ENCODE results near the gene CCDC102A. TPM values are rescaled to one million over a fixed set of nuclear protein-coding genes. Genes with fewer than 3 reads are reported as not detected.

Gene CCDC102A
- total RNA-seq (2021; ENCODE audit: unreplicated experiment) (4.5 TPM), Bru-seq, nascent RNA (percentile 40 among the genes with signal in this experiment), BruChase-seq, experiment 1, labeled RNA remaining after a 6-hour chase (percentile 35 among the genes with signal in this experiment), BruChase-seq, experiment 2, labeled RNA remaining after a 2-hour chase (percentile 41 among the genes with signal in this experiment)
- 4.0 and 5.5 TPM in 2 replicates for polyA plus RNA-seq (2012)
- long read RNA-seq, transcript CCDC102A-201 (9 exons, 2,463 nt) = major isoform, 17 of 32 reads
- long read RNA-seq, partial matches to known transcripts = 11 of 32 reads
- long read RNA-seq, other reads (novel, unspliced or antisense) = 4 of 32 reads

GRCh38 chr16:57536306-57537193 is at the start of gene CCDC102A:
Gene CCDC102A, minus strand, starts transcription at chr16:57536571. Its CDS starts 7,394 bp downstream, at chr16:57529177.
- ATAC-seq (peak; percentile 65), DNase-seq (ENCODE audit: low read depth, low spot score) (no peak)
- peak within 1 kb of the TSS; percentile 62 to 76 for H3K4me3 ChIP-seq (replicated peaks in 1 of 2; ENCODE audit: low read depth in 1 of 2, low read length in 2 of 2)
- 0 out of 2 replicates have a peak, but pooled peaks have one; percentile 26 for TF ChIP-seq MAX (IDR thresholded peaks at IDR 0.05)
- no peak for TF ChIP-seq REST (IDR thresholded peaks at IDR 0.05; ENCODE audit: low read depth)
- TF ChIP-seq ZFX (IDR thresholded peaks at IDR 0.05) = peak; percentile 86
- H3K79me2 ChIP-seq (ENCODE audit: insufficient read depth, low read length) = peaks cover 19% of the 10 kb centered on the region; the same call in 1 of the 2 replicates
- H3K9me2 ChIP-seq (ENCODE audit: insufficient read depth) = no peaks in the 10 kb centered on the region
- peak within 1 kb of the TSS; percentile 92 for H3K27ac ChIP-seq (ENCODE audit: low read depth, low read length)
- H3K9ac ChIP-seq (ENCODE audit: low read length) = peak within 1 kb of the TSS; percentile 79
- no TSS peak for BruUV-seq (replicated peaks)
- H3K27me3 ChIP-seq (ENCODE audit: insufficient read depth, low read length) = no peaks in the 10 kb centered on the region
- H3K4me2 ChIP-seq (ENCODE audit: low read length) = peak within 1 kb of the TSS; percentile 99
- no peak within 1 kb of the TSS for H2AFZ ChIP-seq (ENCODE audit: low read depth, low read length, poor library complexity, severe bottlenecking)
- H3K9me3 ChIP-seq (ENCODE audit: control insufficient read depth in 1 of 2, insufficient read depth in 1 of 2, low read depth in 1 of 2, low read length in 2 of 2) = no peaks in the 10 kb centered on the region
- intact Hi-C loops (cut with micrococcal nuclease) = loop anchor here (5.0 kb wide), 1 partner anchor 49 kb away; the partner anchor contains the start of gene DOK4
- no peaks in the 10 kb centered on the region for H4K20me1 ChIP-seq (ENCODE audit: insufficient read depth)
- peaks cover 17 to 36% of the 10 kb centered on the region in 2 experiments for H3K4me1 ChIP-seq (ENCODE audit: control insufficient read depth in 1 of 2, insufficient read depth in 2 of 2, low read length in 2 of 2)
- peaks cover 0 to 4% of the 10 kb centered on the region in 2 experiments; a peak in 1 of 4 replicates for H3K36me3 ChIP-seq (ENCODE audit: control insufficient read depth in 1 of 2, insufficient read depth in 2 of 2, low read length in 2 of 2)
- ChIA-PET POLR2A (no interaction called here), CTCF (no interaction called here), RAD21 (ENCODE audit: low non-redundant PET in 1 of 2, low total read pairs in 2 of 2, uncharacterized antibody in 2 of 2, unreplicated experiment in 2 of 2) (no interaction called here)

All from HCT116 (cell line).